HepG2 (cell line): ENCODE measurements around the gene SLC25A19. TPM values are rescaled to one million over a fixed set of nuclear protein-coding genes. Genes with fewer than 3 reads are reported as not detected.

Source experiments
- ATAC-seq: fragments of 200-7000 bp; cut with Tn5 transposase; 3 replicates; pipeline ENCODE4 v1.9.1; 2020; ENCODE audit warnings: mild to moderate bottlenecking, moderate library complexity
- BruUV-seq: library from RNA; stranded (reverse); fragments of 400-500 nt; replicated peaks from 2 replicates; lab custom pipeline; 2021; lab: Mats Ljungman, UMichigan
- CTCF ChIA-PET: fragments of 300-600 bp; formaldehyde crosslinking; extraction: SDS; loops from one replicate; lab custom pipeline; 2021; ENCODE audit warnings: low total read pairs, inconsistent platforms, low intra/inter-chr PET ratio; lab: Yijun Ruan, JAX
- POLR2A ChIA-PET: fragments of 350-600 bp; sonication (Branson Sonifier 250); formaldehyde crosslinking; loops from one replicate; lab custom pipeline; 2020; ENCODE audit warnings: antibody characterized with exemption, inconsistent platforms; lab: Yijun Ruan, JAX
- DNase-seq: peaks from one replicate; pipeline ENCODE4 v3.0.0-alpha.2; 2015; ENCODE audit warnings: low spot score
- FAIRE-seq: peaks from 3 replicates; lab custom pipeline; 2011; peaks lifted over from hg19 to GRCh38; lab: Jason Lieb, UNC
- H2AFZ ChIP-seq: one replicate; pipeline ENCODE4 v1.6.1; 2011; ENCODE audit warnings: low read length, inconsistent platforms
- H3K27ac ChIP-seq: fragments of 300-600 bp; 3 replicates; pipeline ENCODE4 v1.8.0; 2011; ENCODE audit warnings: mixed run types, mild to moderate bottlenecking, mixed read lengths, low read length, inconsistent platforms; ENCODE audit not compliant: insufficient read depth; ENCODE audit errors: extremely low read length
- H3K27me3 ChIP-seq, 2 experiments: fragments of 200-600 bp in 1 of 2; 2 replicates in 1 of 2; 3 replicates in 1 of 2; pipeline versions ENCODE4 v1.6.0 to v1.8.0; 2011; ENCODE audit warnings: low read length in 2 of 2, mild to moderate bottlenecking in 2 of 2, moderate library complexity in 2 of 2, inconsistent platforms in 1 of 2; ENCODE audit not compliant: insufficient read depth in 2 of 2, control insufficient read depth in 1 of 2
- H3K36me3 ChIP-seq, 2 experiments: fragments of 200-600 bp in 1 of 2; replicated peaks in 1 of 2; 2 replicates in 1 of 2; 3 replicates in 1 of 2; pipeline versions ENCODE4 v1.5.1 to v1.8.0; 2011; ENCODE audit warnings: low read length in 2 of 2, inconsistent platforms in 1 of 2; ENCODE audit not compliant: insufficient read depth in 2 of 2, control insufficient read depth in 1 of 2
- H3K4me1 ChIP-seq: 2 replicates; pipeline ENCODE4 v1.5.1; 2012; ENCODE audit warnings: low read length, inconsistent platforms; ENCODE audit not compliant: insufficient read depth
- H3K4me2 ChIP-seq: 2 replicates; pipeline ENCODE4 v1.6.0; 2011; ENCODE audit warnings: low read depth, low read length, inconsistent platforms
- H3K4me3 ChIP-seq, 3 experiments: fragments of 200-600 bp in 1 of 3; sonication (generic), shearing (Covaris generic) in 1 of 3; replicated peaks in 1 of 3; 2 replicates each; pipeline ENCODE4 v1.5.1; 2011 to 2016; ENCODE audit warnings: low read length in 3 of 3, inconsistent platforms in 2 of 3, low read depth in 2 of 3, mild to moderate bottlenecking in 2 of 3, control low read depth in 1 of 3, mixed read lengths in 1 of 3; ENCODE audit not compliant: insufficient read depth in 1 of 3
- H3K79me2 ChIP-seq: one replicate; pipeline ENCODE4 v1.6.1; 2011; ENCODE audit warnings: low read length, inconsistent platforms; ENCODE audit not compliant: insufficient read depth
- H3K9ac ChIP-seq: 2 replicates; pipeline ENCODE4 v1.6.0; 2011; ENCODE audit warnings: mild to moderate bottlenecking, low read depth, low read length, inconsistent platforms; ENCODE audit not compliant: insufficient read depth
- H3K9me3 ChIP-seq: 2 replicates; pipeline ENCODE4 v1.5.1; 2012; ENCODE audit warnings: mild to moderate bottlenecking, low read length
- H4K20me1 ChIP-seq: 2 replicates; pipeline ENCODE4 v1.6.0; 2011; ENCODE audit warnings: inconsistent platforms, mild to moderate bottlenecking, low read length, moderate library complexity; ENCODE audit not compliant: insufficient read depth
- ADNP ChIP-seq: sonication (generic); formaldehyde crosslinking; IDR thresholded peaks from 2 replicates; pipeline ENCODE4 v1.4.0; 2020; ENCODE audit warnings: missing genetic modification reagents
- AGO2 ChIP-seq: fragments of 200-400 bp; formaldehyde crosslinking; optimal IDR thresholded peaks from 2 replicates; pipeline ENCODE3; 2017; ENCODE audit warnings: mild to moderate bottlenecking, low read depth, low read length, moderate library complexity
- DR1 ChIP-seq: sonication (generic); formaldehyde crosslinking; IDR thresholded peaks from 2 replicates; pipeline ENCODE4 v1.8.0; 2021; ENCODE audit warnings: mild to moderate bottlenecking, missing genetic modification reagents, inconsistent platforms
- GPN1 ChIP-seq: sonication (generic); formaldehyde crosslinking; IDR thresholded peaks from 2 replicates; pipeline ENCODE4 v1.5.1; 2020; ENCODE audit warnings: missing genetic modification reagents, borderline replicate concordance
- MAFF ChIP-seq: IDR thresholded peaks from 2 replicates; pipeline ENCODE4 v1.6.1; 2011; ENCODE audit warnings: low read depth, low read length, improper control_type of control experiment
- MIXL1 ChIP-seq: IDR thresholded peaks from 2 replicates; pipeline ENCODE4 v1.6.1; 2016
- PHF8 ChIP-seq: sonication (generic); formaldehyde crosslinking; IDR thresholded peaks from 2 replicates; pipeline ENCODE4 v1.5.0; 2020; ENCODE audit warnings: missing genetic modification reagents
- RBM22 ChIP-seq: fragments of 200-400 bp; formaldehyde crosslinking; optimal IDR thresholded peaks from 2 replicates; pipeline ENCODE3; 2017; ENCODE audit warnings: mild to moderate bottlenecking, low read length, moderate library complexity
- SSRP1 ChIP-seq: IDR thresholded peaks from 2 replicates; pipeline ENCODE4 v1.6.1; 2016; ENCODE audit warnings: control low read depth
- TOPORS ChIP-seq: sonication (generic); formaldehyde crosslinking; IDR thresholded peaks from 2 replicates; pipeline ENCODE4 v1.8.0; 2023; ENCODE audit warnings: mild to moderate bottlenecking, missing genetic modification reagents
- ZNF253 ChIP-seq: sonication (generic); formaldehyde crosslinking; IDR thresholded peaks from 2 replicates; pipeline ENCODE4 v1.8.0; 2022; ENCODE audit warnings: mild to moderate bottlenecking, missing genetic modification reagents, borderline replicate concordance
- WGBS: methylation state at CpG from one replicate; pipeline ENCODE4 v1.1.6; 2017; ENCODE audit warnings: low lambda C conversion rate; 5-methylcytosine and 5-hydroxymethylcytosine counted together
- in situ Hi-C: cut with HindIII; loops from 2 replicates; pipeline ENCODE4 v1.10.0; 2017; ENCODE audit warnings: low pct_unique_long_range_greater_than_20kb; ENCODE audit not compliant: extremely low pct_ligation_motif_present
- intact Hi-C: fragments of 100-400 bp; cut with micrococcal nuclease; formaldehyde crosslinking; loops from one replicate; pipeline ENCODE4 v1.10.0; 2022; ENCODE audit not compliant: unreplicated experiment
- polyA plus RNA-seq, 8 experiments: library from polyadenylated mRNA; depleted of rRNA in 3 of 8; stranded (reverse) in 7 of 8; unstranded in 1 of 8; fragments of >200 nt; fragmentation: Illumina TruSeq in 4 of 8; extraction: Trizol in 4 of 8; gene quantifications; 2 replicates each; pipeline versions ENCODE4 v1.2.1 to v1.2.3, GENCODE V29; 2011 to 2016; ENCODE audit warnings: low read depth in 4 of 8, missing spikeins in 1 of 8, mixed read lengths in 1 of 8; ENCODE audit not compliant: insufficient read depth in 1 of 8
- total RNA-seq, 5 experiments: library from RNA; depleted of rRNA; stranded (reverse); fragments of >200 nt; fragmentation: Illumina TruSeq; extraction: Trizol; gene quantifications; 2 replicates each; pipeline ENCODE4 v1.2.3, GENCODE V29; 2016; ENCODE audit warnings: low read depth in 1 of 5
- TF ChIP-seq, protein P1 (sequence below): sonication (generic); formaldehyde crosslinking; IDR thresholded peaks from 2 replicates; pipeline ENCODE4 v1.5.0; 2020; ENCODE audit warnings: missing genetic modification reagents
- TF ChIP-seq, protein P2 (sequence below): sonication (generic); formaldehyde crosslinking; IDR thresholded peaks from 2 replicates; pipeline ENCODE4 v1.5.1; 2020; ENCODE audit warnings: mild to moderate bottlenecking, missing genetic modification reagents

Gene SLC25A19
- total and polyA plus RNA-seq, 2 of the 13 experiments (the other 11 are each of a cell fraction or from before 2014, with no cell fraction given) = 24.4 to 41.4 TPM

DNA sequence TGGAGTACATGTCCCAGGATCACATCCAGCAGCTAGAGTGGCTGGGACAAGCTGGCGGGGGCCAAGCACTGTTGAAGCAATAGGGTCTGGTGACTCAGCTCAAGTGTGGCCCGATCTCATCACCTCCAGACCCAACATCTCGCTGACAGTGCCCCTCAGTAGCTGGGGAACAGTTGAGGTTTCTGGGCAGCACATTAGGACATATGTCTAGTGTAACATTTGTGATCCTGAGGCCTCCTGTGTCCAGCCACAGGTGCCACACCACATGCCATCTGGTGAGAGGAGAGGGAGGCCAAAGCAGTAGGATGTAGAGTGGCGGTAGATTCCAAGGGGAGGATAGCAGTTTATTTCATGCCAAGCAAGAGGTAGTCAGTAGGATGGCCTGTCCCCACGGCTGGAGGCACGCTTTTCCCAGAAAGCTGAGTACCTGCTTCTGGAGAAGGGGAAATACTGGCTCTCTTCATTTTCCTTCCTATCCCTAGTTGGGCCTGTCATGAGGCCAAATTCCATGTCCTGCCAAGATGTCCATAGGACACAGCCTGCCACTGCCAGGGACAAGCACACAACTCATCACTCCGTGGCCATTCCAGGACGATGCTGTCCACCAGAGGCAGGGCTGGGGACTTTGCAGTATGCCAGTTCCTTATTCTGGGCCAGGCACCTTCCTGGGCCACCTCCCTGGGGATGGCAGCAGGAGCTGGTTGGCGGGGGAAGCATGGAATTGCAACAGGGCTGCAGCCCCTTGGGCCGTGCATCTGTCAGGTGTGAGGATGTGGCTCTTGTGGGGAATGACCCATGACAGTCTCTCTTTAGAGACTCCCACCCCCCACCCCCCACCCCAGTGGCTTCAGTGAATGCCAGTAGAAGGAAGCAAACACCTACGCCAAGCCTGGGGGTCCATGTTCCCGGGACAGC, 51.9 kb downstream of the SLC25A19 start:
- intact Hi-C loops (loop anchor here (5.0 kb wide), 1 partner anchor 125 kb away; no protein-coding TSS in a partner anchor), in situ Hi-C loops (no loop called here)
- ATAC-seq (no peak), DNase-seq (no peak), FAIRE-seq (no peak)
- Histone ChIP-seq H3K4me2 (no peak overlapping the region), H3K27me3 (no peaks in the 10 kb centered on the region), H3K79me2 (no peaks in the 10 kb centered on the region), H3K9ac (no peak overlapping the region), H3K4me1 (no peaks in the 10 kb centered on the region), H3K9me3 (no peaks in the 10 kb centered on the region), H4K20me1 (no peaks in the 10 kb centered on the region), H3K4me3 (no peak overlapping the region), H3K36me3 (peaks cover 61 to 84% of the 10 kb centered on the region in 2 experiments), H2AFZ (no peak overlapping the region), H3K27ac (no peak overlapping the region)
- TF ChIP-seq MIXL1 (CRISPR knock-in tag) = no peak
- no peak for TF ChIP-seq ADNP (CRISPR knock-in tag)
- TF ChIP-seq, protein P1, sequence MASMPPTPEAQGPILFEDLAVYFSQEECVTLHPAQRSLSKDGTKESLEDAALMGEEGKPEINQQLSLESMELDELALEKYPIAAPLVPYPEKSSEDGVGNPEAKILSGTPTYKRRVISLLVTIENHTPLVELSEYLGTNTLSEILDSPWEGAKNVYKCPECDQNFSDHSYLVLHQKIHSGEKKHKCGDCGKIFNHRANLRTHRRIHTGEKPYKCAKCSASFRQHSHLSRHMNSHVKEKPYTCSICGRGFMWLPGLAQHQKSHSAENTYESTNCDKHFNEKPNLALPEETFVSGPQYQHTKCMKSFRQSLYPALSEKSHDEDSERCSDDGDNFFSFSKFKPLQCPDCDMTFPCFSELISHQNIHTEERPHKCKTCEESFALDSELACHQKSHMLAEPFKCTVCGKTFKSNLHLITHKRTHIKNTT = no peak
- TF ChIP-seq MAFF = no peak
- no peak for TF ChIP-seq SSRP1
- no peak for TF ChIP-seq GPN1 (CRISPR knock-in tag)
- TF ChIP-seq DR1 (CRISPR knock-in tag) = no peak
- TF ChIP-seq, protein P2, sequence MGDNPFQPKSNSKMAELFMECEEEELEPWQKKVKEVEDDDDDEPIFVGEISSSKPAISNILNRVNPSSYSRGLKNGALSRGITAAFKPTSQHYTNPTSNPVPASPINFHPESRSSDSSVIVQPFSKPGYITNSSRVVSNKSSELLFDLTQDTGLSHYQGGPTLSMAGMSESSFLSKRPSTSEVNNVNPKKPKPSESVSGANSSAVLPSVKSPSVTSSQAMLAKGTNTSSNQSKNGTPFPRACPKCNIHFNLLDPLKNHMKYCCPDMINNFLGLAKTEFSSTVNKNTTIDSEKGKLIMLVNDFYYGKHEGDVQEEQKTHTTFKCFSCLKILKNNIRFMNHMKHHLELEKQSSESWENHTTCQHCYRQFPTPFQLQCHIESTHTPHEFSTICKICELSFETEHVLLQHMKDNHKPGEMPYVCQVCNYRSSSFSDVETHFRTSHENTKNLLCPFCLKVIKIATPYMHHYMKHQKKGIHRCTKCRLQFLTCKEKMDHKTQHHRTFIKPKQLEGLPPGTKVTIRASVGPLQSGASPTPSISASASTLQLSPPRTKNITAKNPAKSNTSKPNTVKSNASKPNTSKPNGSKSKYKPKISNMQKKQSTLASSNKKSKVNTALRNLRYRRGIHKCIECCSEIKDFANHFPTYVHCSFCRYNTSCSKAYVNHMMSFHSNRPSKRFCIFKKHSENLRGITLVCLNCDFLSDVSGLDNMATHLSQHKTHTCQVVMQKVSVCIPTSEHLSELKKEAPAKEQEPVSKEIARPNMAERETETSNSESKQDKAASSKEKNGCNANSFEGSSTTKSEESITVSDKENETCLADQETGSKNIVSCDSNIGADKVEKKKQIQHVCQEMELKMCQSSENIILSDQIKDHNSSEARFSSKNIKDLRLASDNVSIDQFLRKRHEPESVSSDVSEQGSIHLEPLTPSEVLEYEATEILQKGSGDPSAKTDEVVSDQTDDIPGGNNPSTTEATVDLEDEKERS (CRISPR knock-in tag) = no peak
- TF ChIP-seq PHF8 (CRISPR knock-in tag) = no peak
- TF ChIP-seq TOPORS (CRISPR knock-in tag) = peak; percentile 40; the same call in 1 of the 2 replicates
- 0 out of 2 replicates have a peak, but pooled peaks have one; percentile 44 for TF ChIP-seq ZNF253 (CRISPR knock-in tag)
- TF ChIP-seq AGO2 = peak; percentile 46
- peak; percentile 75 for TF ChIP-seq RBM22
- BruUV-seq = no TSS peak
- ChIA-PET POLR2A (interaction anchor here (0.9 to 1.1 kb wide), 2 partner anchors 106 to 123 kb away, joined by 4 read pairs; partner anchors contain the start of gene NT5C), CTCF (interaction anchor here (0.7 kb wide), 1 partner anchor 181 kb away, joined by 3 read pairs; no protein-coding TSS in a partner anchor)
- WGBS = 96% methylated on average over 12 of the region's 12 CpGs
